GM12865 (cell line): Measurements from ENCODE around the gene ZEB1.
"Not testable (repeated sequence)": the region's sequence is repeated elsewhere in the genome, so short reads cannot be mapped to it uniquely, and the experiment has no call there.

Source experiments
- DNase-seq: peaks from one replicate; pipeline ENCODE4 v3.0.0; 2010; ENCODE audit warnings: low read depth
- H3K4me3 ChIP-seq: 2 replicates; pipeline ENCODE4 v1.5.1; 2011; ENCODE audit warnings: mild to moderate bottlenecking, low read depth, low read length, control low read depth
- TF ChIP-seq, protein P1 (sequence below): IDR thresholded peaks from 2 replicates; pipeline ENCODE4 v1.5.1; 2011; ENCODE audit warnings: low read length, control low read depth, low read depth, inconsistent platforms; ENCODE audit not compliant: insufficient read depth; ENCODE audit errors: missing control alignments

ZEB1 gene

GRCh38 chr10:31419394-31420063 is 100.5 kb downstream of the ZEB1 start:
- no peak for DNase-seq

GRCh38 chr10:31421322-31421721 is 102.3 kb downstream of the ZEB1 start:
- TF ChIP-seq, protein P1, sequence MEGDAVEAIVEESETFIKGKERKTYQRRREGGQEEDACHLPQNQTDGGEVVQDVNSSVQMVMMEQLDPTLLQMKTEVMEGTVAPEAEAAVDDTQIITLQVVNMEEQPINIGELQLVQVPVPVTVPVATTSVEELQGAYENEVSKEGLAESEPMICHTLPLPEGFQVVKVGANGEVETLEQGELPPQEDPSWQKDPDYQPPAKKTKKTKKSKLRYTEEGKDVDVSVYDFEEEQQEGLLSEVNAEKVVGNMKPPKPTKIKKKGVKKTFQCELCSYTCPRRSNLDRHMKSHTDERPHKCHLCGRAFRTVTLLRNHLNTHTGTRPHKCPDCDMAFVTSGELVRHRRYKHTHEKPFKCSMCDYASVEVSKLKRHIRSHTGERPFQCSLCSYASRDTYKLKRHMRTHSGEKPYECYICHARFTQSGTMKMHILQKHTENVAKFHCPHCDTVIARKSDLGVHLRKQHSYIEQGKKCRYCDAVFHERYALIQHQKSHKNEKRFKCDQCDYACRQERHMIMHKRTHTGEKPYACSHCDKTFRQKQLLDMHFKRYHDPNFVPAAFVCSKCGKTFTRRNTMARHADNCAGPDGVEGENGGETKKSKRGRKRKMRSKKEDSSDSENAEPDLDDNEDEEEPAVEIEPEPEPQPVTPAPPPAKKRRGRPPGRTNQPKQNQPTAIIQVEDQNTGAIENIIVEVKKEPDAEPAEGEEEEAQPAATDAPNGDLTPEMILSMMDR: no peak
- no peak overlapping the region for H3K4me3 ChIP-seq
- no peak for DNase-seq

More at GRCh38 chr10:31419394-31420063, 100.5 kb downstream of the ZEB1 start:
- TF ChIP-seq, protein P1: no peak
- no peak overlapping the region for H3K4me3 ChIP-seq

- no peak overlapping the region for H3K4me3 ChIP-seq
- TF ChIP-seq, protein P1: no peak
- DNase-seq: no peak
Observed at GRCh38 chr10:31422634-31423033, 103.6 kb downstream of the ZEB1 start.

- TF ChIP-seq, protein P1: no peak
- DNase-seq: no peak
Observed at GRCh38 chr10:31424473-31424872, 105.5 kb downstream of the ZEB1 start.

DNA sequence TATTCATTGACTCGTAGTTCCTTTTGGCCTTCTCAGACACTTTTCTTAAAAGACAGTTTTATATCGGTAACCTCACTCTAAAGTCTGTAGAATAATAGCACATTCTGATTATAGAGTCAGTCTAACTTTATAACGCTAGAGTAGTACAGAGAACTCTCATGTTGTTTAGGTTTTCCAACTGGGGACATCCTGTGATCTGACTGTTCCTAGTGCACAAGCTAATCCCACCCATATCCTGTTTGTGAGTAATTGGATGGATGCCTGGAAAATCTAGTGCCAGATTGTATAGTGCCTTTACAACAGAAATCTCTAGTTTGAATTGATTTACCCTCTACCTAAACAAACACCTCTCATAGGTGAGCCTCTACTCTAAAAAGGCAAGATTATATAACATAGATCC is 107.4 kb downstream of the ZEB1 start:
- DNase-seq: no peak
- TF ChIP-seq, protein P1: no peak
- no peak overlapping the region for H3K4me3 ChIP-seq

More at GRCh38 chr10:31424473-31424872, 105.5 kb downstream of the ZEB1 start:
- no peak overlapping the region for H3K4me3 ChIP-seq

- DNase-seq, H3K4me3 ChIP-seq: not testable (repeated sequence)
Observed at GRCh38 chr10:31427334-31427733, 108.3 kb downstream of the ZEB1 start.

DNA sequence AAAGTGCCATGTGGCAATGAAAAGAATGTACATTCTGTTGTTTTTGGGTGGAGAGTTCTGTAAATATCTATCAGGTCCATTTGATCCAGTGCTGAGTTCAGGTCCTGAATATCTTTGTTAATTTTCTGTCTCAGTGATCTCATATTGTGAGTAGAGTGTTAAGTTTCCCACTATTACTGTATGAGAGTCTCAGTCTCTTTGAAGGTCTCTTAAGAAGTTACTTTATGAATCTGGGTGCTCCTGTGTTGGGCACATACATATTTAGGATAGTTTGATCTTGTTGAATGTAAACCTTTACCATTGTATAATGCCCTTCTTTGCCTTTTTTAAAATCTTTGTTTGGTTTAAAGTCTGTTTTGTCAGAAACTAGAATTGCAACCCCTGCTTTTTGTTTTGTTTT is 109.5 kb downstream of the ZEB1 start:
- DNase-seq, H3K4me3 ChIP-seq: not testable (repeated sequence)

DNA sequence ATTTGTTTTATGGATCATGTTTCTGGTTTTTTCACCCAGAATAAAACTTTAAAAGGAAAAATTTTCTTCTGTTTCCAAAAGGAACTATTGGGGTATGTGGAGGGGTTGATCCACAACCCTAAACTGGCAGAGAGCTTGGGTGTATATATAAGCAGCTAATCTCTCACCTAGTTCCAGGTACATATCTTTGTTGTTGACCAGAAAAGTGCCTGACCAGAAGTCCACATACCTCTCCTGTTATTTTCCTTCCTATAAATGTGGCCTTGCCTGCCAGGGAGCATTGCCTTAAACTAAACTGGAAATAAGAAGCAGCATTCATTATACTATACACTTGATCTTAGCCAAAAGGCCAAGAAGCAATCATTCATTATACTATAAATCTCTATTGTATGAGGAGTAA is 112.0 kb downstream of the ZEB1 start:
- H3K4me3 ChIP-seq: no peak overlapping the region
- no peak for DNase-seq
- TF ChIP-seq, protein P1: no peak
